ENCODE measurements around the gene DGKI.

DNA sequence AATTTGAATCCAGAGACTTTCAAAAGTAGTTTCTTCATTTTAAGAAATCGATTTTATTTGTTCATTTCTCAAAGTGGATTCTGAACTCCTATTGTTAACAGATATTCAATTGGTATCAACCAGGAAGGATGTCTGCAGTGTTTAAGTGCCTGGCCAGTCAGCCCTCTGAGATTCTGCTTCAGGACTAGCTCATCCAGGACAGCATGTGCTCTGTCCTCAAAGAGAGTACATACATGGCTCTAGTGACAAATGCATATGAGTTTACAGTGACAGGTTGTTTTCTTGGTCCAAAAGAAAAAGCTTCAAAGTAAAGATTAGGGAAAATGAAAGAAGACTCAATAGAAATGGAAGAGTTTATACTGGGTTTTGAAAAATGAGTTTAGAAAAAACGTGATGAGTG lies 494.8 kb downstream of the DGKI start:
- TF ChIP-seq SUZ12 (IDR thresholded peaks at IDR 0.05; ENCODE audit: extremely low read depth, insufficient read depth, insufficient read length) = no peak
- TF ChIP-seq ZNF274 (IDR thresholded peaks at IDR 0.05; ENCODE audit: low read depth, low read length) = no peak

Measured in NT2/D1 (cell line).